Neural crest cell (in vitro differentiated cells): Measurements from ENCODE around the gene KCNMA1. TPM values are rescaled to one million over a fixed set of nuclear protein-coding genes. Genes with fewer than 3 reads are reported as not detected.

Experiments
- DNase-seq: peaks from one replicate; pipeline ENCODE4 v3.0.0; 2021; ENCODE audit warnings: low read depth, mixed read lengths, low spot score
- H3K27ac Mint-ChIP-seq: one replicate; pipeline ENCODE4 v1.8.0; 2021; ENCODE audit warnings: mild to moderate bottlenecking, mixed read lengths; ENCODE audit not compliant: unreplicated experiment
- H3K27me3 Mint-ChIP-seq: 2 replicates; pipeline ENCODE4 v1.8.0; 2021; ENCODE audit warnings: low read depth, mild to moderate bottlenecking, mixed read lengths
- H3K36me3 Mint-ChIP-seq: 2 replicates; pipeline ENCODE4 v1.8.0; 2021; ENCODE audit warnings: low read depth, mild to moderate bottlenecking, mixed read lengths
- H3K4me1 Mint-ChIP-seq: 2 replicates; pipeline ENCODE4 v1.8.0; 2021; ENCODE audit warnings: mixed read lengths
- H3K4me3 Mint-ChIP-seq: one replicate; pipeline ENCODE4 v1.8.0; 2021; ENCODE audit warnings: mild to moderate bottlenecking, mixed read lengths
- H3K9me3 Mint-ChIP-seq: 2 replicates; pipeline ENCODE4 v1.8.0; 2021; ENCODE audit warnings: mixed read lengths
- CTCF ChIP-seq: fragments of 200-600 bp; sonication (generic); conservative IDR thresholded peaks from 2 replicates; pipeline ENCODE4 v1.5.0; 2021; ENCODE audit warnings: antibody characterized with exemption, mild to moderate bottlenecking
- total RNA-seq: library from RNA; stranded (reverse); gene quantifications from 2 replicates; pipeline ENCODE4 v1.2.1, GENCODE V29; 2021

KCNMA1 gene
- total RNA-seq, 1 donor from 2014 or later, result 1.7 TPM

DNA sequence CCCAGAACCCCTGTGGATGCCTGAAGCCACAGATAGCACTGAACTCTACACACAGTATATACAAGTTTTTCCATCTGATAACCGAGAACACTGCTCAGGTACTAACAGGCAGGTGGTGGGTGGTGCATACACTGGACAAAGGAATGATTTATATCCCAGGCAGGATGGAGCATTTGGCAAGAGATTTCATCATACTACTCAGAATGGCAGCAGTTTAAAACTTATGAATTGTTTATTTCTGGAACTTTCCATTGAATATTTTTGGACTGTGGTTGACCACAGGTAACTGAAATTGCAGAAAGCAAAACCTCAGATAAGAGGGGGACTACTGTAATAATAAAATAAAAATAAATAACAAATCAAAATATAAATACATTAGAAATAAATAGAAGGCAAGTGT, 10.9 kb upstream of the KCNMA1 start:
- peaks cover 8% of the 10 kb centered on the region for H3K9me3 Mint-ChIP-seq
- H3K4me3 Mint-ChIP-seq, result no peak overlapping the region
- peaks cover 23% of the 10 kb centered on the region for H3K27me3 Mint-ChIP-seq
- no peak overlapping the region for H3K27ac Mint-ChIP-seq
- H3K4me1 Mint-ChIP-seq, result peaks cover 4% of the 10 kb centered on the region
- TF ChIP-seq CTCF, result no peak
- DNase-seq, result no peak
- peaks cover 2% of the 10 kb centered on the region for H3K36me3 Mint-ChIP-seq

DNA sequence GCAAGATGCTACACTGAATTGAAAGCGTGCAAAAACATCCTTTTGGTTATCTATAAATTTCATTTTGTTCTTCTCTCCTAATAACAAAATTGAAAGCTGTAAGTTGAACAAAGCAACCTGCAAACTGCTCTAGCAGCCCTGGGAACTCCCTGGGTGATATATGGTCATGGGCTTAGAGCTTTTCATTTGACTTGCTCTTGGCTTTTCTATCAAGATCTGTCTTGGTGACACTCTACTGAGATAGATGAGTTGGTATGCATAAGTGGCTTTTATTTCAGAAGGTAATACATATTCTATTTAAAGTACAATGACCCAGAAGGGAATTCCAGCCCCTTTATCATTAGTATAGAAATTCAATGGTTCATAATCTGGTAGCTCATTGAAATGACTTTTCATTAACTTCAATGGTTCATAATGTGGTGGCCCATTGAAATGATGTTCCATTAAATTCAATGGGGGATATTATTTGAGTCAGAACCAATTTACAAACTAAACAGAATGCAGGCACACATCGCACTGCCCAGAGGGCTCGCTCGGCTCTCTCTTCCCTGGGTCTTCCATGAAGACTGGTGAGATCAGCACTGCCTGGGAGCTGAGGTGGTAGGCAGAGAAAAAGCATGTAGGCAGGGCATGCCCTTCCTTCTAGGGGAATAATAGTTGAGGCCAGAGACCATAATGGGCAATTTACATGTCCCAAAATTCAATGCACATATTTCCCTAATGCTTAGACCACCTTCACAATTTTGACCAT, 10.1 kb upstream of the KCNMA1 start:
- no peak for DNase-seq
- Mint-ChIP-seq H3K4me3 (no peak overlapping the region), H3K36me3 (peaks cover 2% of the 10 kb centered on the region), H3K27ac (no peak overlapping the region), H3K9me3 (peaks cover 8% of the 10 kb centered on the region), H3K4me1 (peaks cover 4% of the 10 kb centered on the region), H3K27me3 (peaks cover 23% of the 10 kb centered on the region)
- TF ChIP-seq CTCF, result no peak

GRCh38 chr10:77644557-77645243, 7.1 kb upstream of the KCNMA1 start:
- no peak for DNase-seq
- H3K36me3 Mint-ChIP-seq, result no peaks in the 10 kb centered on the region
- H3K4me1 Mint-ChIP-seq, result peaks cover 4% of the 10 kb centered on the region
- peaks cover 39% of the 10 kb centered on the region for H3K27me3 Mint-ChIP-seq
- no peak for TF ChIP-seq CTCF
- H3K27ac Mint-ChIP-seq, result no peak overlapping the region
- H3K9me3 Mint-ChIP-seq, result peaks cover 4% of the 10 kb centered on the region
- H3K4me3 Mint-ChIP-seq, result no peak overlapping the region

DNA sequence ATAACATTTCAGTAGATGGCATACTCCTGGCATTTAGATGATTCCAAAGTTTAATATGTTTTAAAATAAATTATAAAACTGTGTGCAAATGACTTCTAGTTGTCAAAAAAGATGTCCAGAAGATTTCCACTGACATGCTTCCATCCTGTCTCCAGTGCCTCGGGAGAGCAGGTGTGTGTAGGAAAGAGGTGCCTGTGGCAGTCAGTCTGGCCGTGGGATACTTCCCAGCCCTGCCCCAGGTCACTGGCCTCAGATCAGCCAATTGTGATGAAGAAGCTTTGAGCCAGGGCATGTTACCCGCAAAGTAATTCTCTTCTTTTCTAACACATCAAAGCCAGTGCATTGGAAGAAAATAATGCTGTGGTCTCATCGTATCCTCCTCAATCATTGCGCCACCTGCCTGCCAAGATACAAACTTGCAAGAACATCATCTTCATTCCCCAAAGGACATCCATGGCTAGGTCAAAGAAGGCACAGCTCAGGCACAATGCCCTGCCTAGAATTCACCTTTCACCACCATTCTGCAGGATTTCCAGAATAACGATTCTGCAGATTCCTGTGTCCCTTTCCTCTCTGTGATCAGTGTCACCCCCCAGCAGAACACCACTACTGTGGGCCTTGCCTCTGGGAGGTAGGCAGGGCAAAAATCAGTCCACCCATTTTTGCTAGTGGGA, 6.3 kb upstream of the KCNMA1 start:
- Mint-ChIP-seq H3K27me3 (peaks cover 46% of the 10 kb centered on the region), H3K4me3 (no peak overlapping the region), H3K36me3 (no peaks in the 10 kb centered on the region), H3K9me3 (peaks cover 4% of the 10 kb centered on the region), H3K27ac (no peak overlapping the region), H3K4me1 (peaks cover 4% of the 10 kb centered on the region)
- TF ChIP-seq CTCF, result peak; percentile 73
- DNase-seq, result peak; percentile 40

GRCh38 chr10:77641788-77642397, 4.3 kb upstream of the KCNMA1 start:
- peaks cover 54% of the 10 kb centered on the region for H3K27me3 Mint-ChIP-seq
- H3K4me1 Mint-ChIP-seq, result peaks cover 8% of the 10 kb centered on the region
- peaks cover 4% of the 10 kb centered on the region for H3K9me3 Mint-ChIP-seq
- H3K27ac Mint-ChIP-seq, result no peak overlapping the region
- H3K36me3 Mint-ChIP-seq, result no peaks in the 10 kb centered on the region
- peak overlapping the region; percentile 3 for H3K4me3 Mint-ChIP-seq
- peak; percentile 70 for DNase-seq
- peak; percentile 89 for TF ChIP-seq CTCF
